Endothelial cell of umbilical vein (primary cell): ENCODE results near the gene PRPF8. TPM values are rescaled to one million over a fixed set of nuclear protein-coding genes. Genes with fewer than 3 reads are reported as not detected.

Source experiments
- BruUV-seq: library from RNA; stranded (reverse); fragments of 400-500 nt; replicated peaks from 2 replicates; lab custom pipeline; 2021; lab: Mats Ljungman, UMichigan
- CTCF ChIA-PET: fragments of 300-600, 350-600 bp; sonication (Branson Sonifier 250); formaldehyde crosslinking; loops from one replicate; lab custom pipeline; 2021; ENCODE audit warnings: antibody characterized with exemption, inconsistent platforms; lab: Charles Lee
- POLR2A ChIA-PET: fragments of 300-600, 350-600 bp; sonication (Branson Sonifier 250); formaldehyde crosslinking; loops from one replicate; lab custom pipeline; 2021; ENCODE audit warnings: antibody characterized with exemption, inconsistent platforms; lab: Charles Lee
- DNase-seq: peaks from one replicate; pipeline ENCODE4 v3.0.0-alpha.2; 2011; ENCODE audit warnings: low read depth, low spot score
- FAIRE-seq: peaks from 2 replicates; lab custom pipeline; 2011; peaks lifted over from hg19 to GRCh38; lab: Jason Lieb, UNC
- H2AFZ ChIP-seq: 2 replicates; pipeline ENCODE4 v1.6.0; 2012; ENCODE audit warnings: low read depth, low read length, control low read depth, inconsistent platforms
- H3K27ac ChIP-seq: 2 replicates; pipeline ENCODE4 v1.5.1; 2011; ENCODE audit warnings: low read depth, mild to moderate bottlenecking, control low read depth, low read length, moderate library complexity; ENCODE audit not compliant: insufficient read depth
- H3K27me3 ChIP-seq, 2 experiments: 2 replicates each; pipeline versions ENCODE4 v1.6.0 to v1.6.1; 2011; ENCODE audit warnings: low read length in 2 of 2, mixed read lengths in 1 of 2; ENCODE audit not compliant: control insufficient read depth in 2 of 2, insufficient read depth in 2 of 2
- H3K36me3 ChIP-seq, 2 experiments: 2 replicates in 1 of 2; 3 replicates in 1 of 2; pipeline ENCODE4 v1.5.1; 2011; ENCODE audit warnings: low read length in 2 of 2, mild to moderate bottlenecking in 1 of 2, moderate library complexity in 1 of 2; ENCODE audit not compliant: control insufficient read depth in 2 of 2, insufficient read depth in 2 of 2; ENCODE audit errors: extremely low read depth in 1 of 2
- H3K4me1 ChIP-seq: 3 replicates; pipeline ENCODE4 v1.5.1; 2011; ENCODE audit warnings: mild to moderate bottlenecking, low read length; ENCODE audit not compliant: control insufficient read depth, insufficient read depth; ENCODE audit errors: extremely low read depth
- H3K4me2 ChIP-seq: 2 replicates; pipeline ENCODE4 v1.6.1; 2011; ENCODE audit warnings: low read length, control low read depth, mixed read lengths; ENCODE audit not compliant: insufficient read depth
- H3K4me3 ChIP-seq, 3 experiments: fragments of 200-600 bp in 1 of 3; sonication (generic), shearing (Covaris generic) in 1 of 3; replicated peaks in 1 of 3; 2 replicates each; pipeline ENCODE4 v1.5.1; 2011 to 2016; ENCODE audit warnings: control low read depth in 3 of 3, low read length in 3 of 3, mild to moderate bottlenecking in 2 of 3, inconsistent platforms in 1 of 3, low read depth in 1 of 3, moderate library complexity in 1 of 3; ENCODE audit not compliant: insufficient read depth in 1 of 3
- H3K79me2 ChIP-seq: 2 replicates; pipeline ENCODE4 v1.6.0; 2012; ENCODE audit warnings: low read length, inconsistent platforms; ENCODE audit not compliant: control insufficient read depth, insufficient read depth
- H3K9ac ChIP-seq: replicated peaks from 2 replicates; pipeline ENCODE3; 2011; ENCODE audit warnings: low read length, control low read depth; ENCODE audit not compliant: insufficient read depth; ENCODE audit errors: extremely low read depth
- H3K9me1 ChIP-seq: replicated peaks from 3 replicates; pipeline ENCODE4 v1.6.0; 2011; ENCODE audit warnings: mild to moderate bottlenecking, low read length; ENCODE audit not compliant: control insufficient read depth, insufficient read depth; ENCODE audit errors: extremely low read depth
- H3K9me3 ChIP-seq: replicated peaks from 2 replicates; pipeline ENCODE4 v1.5.1; 2012; ENCODE audit warnings: low read length, inconsistent platforms; ENCODE audit not compliant: control insufficient read depth, insufficient read depth
- H4K20me1 ChIP-seq: replicated peaks from 2 replicates; pipeline ENCODE3; 2011; ENCODE audit warnings: mild to moderate bottlenecking, low read length; ENCODE audit not compliant: control insufficient read depth, insufficient read depth; ENCODE audit errors: extremely low read depth
- FOS ChIP-seq: IDR thresholded peaks from 2 replicates; pipeline ENCODE4 v1.6.1; 2011; ENCODE audit warnings: mild to moderate bottlenecking, low read length, moderate library complexity, borderline replicate concordance; ENCODE audit not compliant: insufficient read depth
- GATA2 ChIP-seq: IDR thresholded peaks from 2 replicates; pipeline ENCODE4 v1.7.0; 2011; ENCODE audit warnings: low read depth, mild to moderate bottlenecking, moderate library complexity, mixed read lengths, low read length; ENCODE audit not compliant: insufficient read length, insufficient read depth
- JUN ChIP-seq: IDR thresholded peaks from 2 replicates; pipeline ENCODE4 v1.6.1; 2011; ENCODE audit warnings: borderline replicate concordance, low read depth; ENCODE audit not compliant: insufficient read length, insufficient read depth
- MYC ChIP-seq: IDR thresholded peaks from one replicate; pipeline ENCODE4 v1.6.1; 2011; ENCODE audit warnings: mild to moderate bottlenecking, low read depth, low read length
- POLR2AphosphoS5 ChIP-seq: IDR thresholded peaks from 2 replicates; pipeline ENCODE4 v1.6.1; 2012; ENCODE audit warnings: low read depth, mild to moderate bottlenecking, control low read depth, low read length, moderate library complexity; ENCODE audit not compliant: insufficient read depth
- dilution Hi-C: fragments of 300-500 bp; cut with MboI; formaldehyde crosslinking; loops from one replicate; pipeline ENCODE4 v1.15.0; 2019; ENCODE audit warnings: low sequenced_read_pairs; ENCODE audit not compliant: extremely low pct_ligation_motif_present
- intact Hi-C: fragments of 100-400 bp; cut with micrococcal nuclease; formaldehyde crosslinking; loops from one replicate; pipeline ENCODE4 v1.10.0; 2022
- polyA plus RNA-seq, 4 experiments: library from polyadenylated mRNA; depleted of rRNA in 3 of 4; stranded (reverse) in 3 of 4; unstranded in 1 of 4; fragments of >200 nt; gene quantifications; 2 replicates each; pipeline versions ENCODE4 v1.2.1 to v1.2.3, GENCODE V29; 2011 to 2012; ENCODE audit warnings: missing spikeins in 1 of 4
- total RNA-seq: library from RNA; stranded (reverse); gene quantifications from 2 replicates; pipeline ENCODE4 v1.2.3, GENCODE V29; 2021
- TF ChIP-seq, protein P1 (sequence below), 2 donors: IDR thresholded peaks; 1 replicate in 1 of 2; 2 replicates in 1 of 2; pipeline ENCODE4 v1.5.1; 2011; ENCODE audit warnings: low read length in 2 of 2, mild to moderate bottlenecking in 2 of 2, moderate library complexity in 2 of 2, control low read depth in 1 of 2, inconsistent platforms in 1 of 2, low read depth in 1 of 2; ENCODE audit not compliant: insufficient read depth in 1 of 2; ENCODE audit errors: extremely low read depth in 1 of 2
- TF ChIP-seq, protein P2 (sequence below): IDR thresholded peaks from 2 replicates; pipeline ENCODE4 v1.6.1; 2011; ENCODE audit not compliant: insufficient read depth, insufficient read length

PRPF8 gene
- total and polyA plus RNA-seq, 2 donors (not counting 3 experiments of a cell fraction or from before 2014, with no cell fraction given) = 215 to 301 TPM

DNA sequence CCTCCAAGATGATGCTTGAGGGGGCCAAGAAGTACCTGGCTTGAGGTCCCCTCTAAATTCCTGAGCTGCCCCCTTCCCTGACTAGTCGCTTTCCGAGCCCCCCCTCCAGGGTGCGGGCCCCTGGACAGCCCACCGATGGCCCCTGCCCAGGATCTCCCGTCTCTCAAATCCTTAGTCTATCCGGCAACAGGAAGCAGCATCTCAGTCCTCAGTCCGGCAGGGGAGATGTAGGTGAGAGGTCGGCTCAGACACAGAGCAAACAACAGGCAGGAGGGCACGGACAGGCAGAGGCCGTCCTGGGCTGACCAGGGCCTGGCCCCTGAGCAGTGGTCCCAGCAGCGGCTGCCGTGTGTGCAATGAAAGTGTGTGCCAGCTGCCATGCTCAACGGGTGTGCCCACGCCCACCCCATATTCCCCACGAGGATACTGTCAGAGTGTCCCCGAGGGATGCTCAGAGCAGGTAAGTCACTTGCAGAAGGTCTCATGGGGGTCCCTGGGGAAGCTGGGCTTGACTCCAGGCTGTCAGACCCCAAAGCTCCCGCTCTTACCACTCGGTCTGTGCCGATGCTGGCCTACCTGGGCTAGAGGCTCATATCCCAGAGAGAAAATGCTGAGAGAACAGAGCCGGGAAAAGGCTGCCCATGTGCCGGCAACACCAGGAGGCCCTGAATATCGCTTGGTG, 63.3 kb downstream of the PRPF8 start:
- no peaks in the 10 kb centered on the region for H3K9me1 ChIP-seq
- H3K4me1 ChIP-seq = peaks cover 35% of the 10 kb centered on the region
- dilution Hi-C loops (no loop called here), intact Hi-C loops (no loop called here)
- H3K27me3 ChIP-seq = no peaks in the 10 kb centered on the region
- no peak overlapping the region for H2AFZ ChIP-seq
- TF ChIP-seq, protein P1, sequence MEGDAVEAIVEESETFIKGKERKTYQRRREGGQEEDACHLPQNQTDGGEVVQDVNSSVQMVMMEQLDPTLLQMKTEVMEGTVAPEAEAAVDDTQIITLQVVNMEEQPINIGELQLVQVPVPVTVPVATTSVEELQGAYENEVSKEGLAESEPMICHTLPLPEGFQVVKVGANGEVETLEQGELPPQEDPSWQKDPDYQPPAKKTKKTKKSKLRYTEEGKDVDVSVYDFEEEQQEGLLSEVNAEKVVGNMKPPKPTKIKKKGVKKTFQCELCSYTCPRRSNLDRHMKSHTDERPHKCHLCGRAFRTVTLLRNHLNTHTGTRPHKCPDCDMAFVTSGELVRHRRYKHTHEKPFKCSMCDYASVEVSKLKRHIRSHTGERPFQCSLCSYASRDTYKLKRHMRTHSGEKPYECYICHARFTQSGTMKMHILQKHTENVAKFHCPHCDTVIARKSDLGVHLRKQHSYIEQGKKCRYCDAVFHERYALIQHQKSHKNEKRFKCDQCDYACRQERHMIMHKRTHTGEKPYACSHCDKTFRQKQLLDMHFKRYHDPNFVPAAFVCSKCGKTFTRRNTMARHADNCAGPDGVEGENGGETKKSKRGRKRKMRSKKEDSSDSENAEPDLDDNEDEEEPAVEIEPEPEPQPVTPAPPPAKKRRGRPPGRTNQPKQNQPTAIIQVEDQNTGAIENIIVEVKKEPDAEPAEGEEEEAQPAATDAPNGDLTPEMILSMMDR (IDR thresholded peaks at IDR 0.05; ENCODE audit: extremely low read depth in 1 of 2, insufficient read depth in 1 of 2, low read depth in 1 of 2, low read length in 2 of 2) = no peak
- no peak for TF ChIP-seq POLR2AphosphoS5
- no peak for TF ChIP-seq MYC
- TF ChIP-seq JUN = no peak
- TF ChIP-seq FOS = no peak
- TF ChIP-seq, protein P2, sequence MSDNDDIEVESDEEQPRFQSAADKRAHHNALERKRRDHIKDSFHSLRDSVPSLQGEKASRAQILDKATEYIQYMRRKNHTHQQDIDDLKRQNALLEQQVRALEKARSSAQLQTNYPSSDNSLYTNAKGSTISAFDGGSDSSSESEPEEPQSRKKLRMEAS = no peak
- no peak for TF ChIP-seq GATA2
- ChIA-PET POLR2A (no interaction called here), CTCF (interaction anchor here (2.3 kb wide), 1 partner anchor 47 kb away, joined by 10 read pairs; no protein-coding TSS in a partner anchor)
- H3K9me3 ChIP-seq = no peaks in the 10 kb centered on the region
- H3K9ac ChIP-seq = no peak overlapping the region
- H3K27ac ChIP-seq = no peak overlapping the region
- DNase-seq (no peak), FAIRE-seq (no peak)
- no TSS peak for BruUV-seq
- peaks cover 0 to 5% of the 10 kb centered on the region in 2 experiments for H3K36me3 ChIP-seq
- no peak overlapping the region for H3K4me2 ChIP-seq
- H4K20me1 ChIP-seq = no peaks in the 10 kb centered on the region
- H3K79me2 ChIP-seq = peaks cover under 1% of the 10 kb centered on the region
- H3K4me3 ChIP-seq = no peak overlapping the region
